GM19467 (cell line): Measurements from ENCODE around the gene ZNF277.
"Not testable (repeated sequence)": the region's sequence is repeated elsewhere in the genome, so short reads cannot be mapped to it uniquely, and the experiment has no call there.

Experiments
- ATAC-seq: cut with Tn5 transposase; IDR thresholded peaks from one replicate; pipeline ENCODE4 v1.9.1; 2021; ENCODE audit warnings: mild to moderate bottlenecking, moderate library complexity; ENCODE audit not compliant: unreplicated experiment

The ZNF277 gene

DNA sequence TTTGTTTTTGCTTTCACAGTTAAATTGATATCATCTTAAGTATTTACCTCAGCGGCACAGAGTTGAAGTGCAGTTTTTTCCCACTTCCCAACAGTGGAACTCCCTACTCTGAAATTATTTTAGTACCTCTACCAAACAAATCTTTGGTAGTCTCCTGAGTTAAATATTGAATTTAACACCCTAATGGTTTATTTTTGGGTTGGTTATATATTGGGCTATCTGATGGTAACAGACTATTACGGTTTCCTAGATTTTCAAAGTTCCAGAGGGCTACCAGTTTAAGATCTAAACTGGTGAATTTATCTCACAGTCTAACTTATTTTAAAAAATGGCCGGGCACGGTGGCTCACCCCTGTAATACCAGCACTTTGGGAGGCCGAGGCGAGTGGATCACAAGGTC lies 1.3 kb downstream of the ZNF277 start:
- no peak for ATAC-seq

GRCh38 chr7:112211348-112211907 lies 4.9 kb downstream of the ZNF277 start:
- ATAC-seq: no peak

- no peak for ATAC-seq
Measured at GRCh38 chr7:112212571-112212970, 6.1 kb downstream of the ZNF277 start.

GRCh38 chr7:112213735-112214134 lies 7.2 kb downstream of the ZNF277 start:
- ATAC-seq: no peak

GRCh38 chr7:112214268-112214667 lies 7.8 kb downstream of the ZNF277 start:
- no peak for ATAC-seq

DNA sequence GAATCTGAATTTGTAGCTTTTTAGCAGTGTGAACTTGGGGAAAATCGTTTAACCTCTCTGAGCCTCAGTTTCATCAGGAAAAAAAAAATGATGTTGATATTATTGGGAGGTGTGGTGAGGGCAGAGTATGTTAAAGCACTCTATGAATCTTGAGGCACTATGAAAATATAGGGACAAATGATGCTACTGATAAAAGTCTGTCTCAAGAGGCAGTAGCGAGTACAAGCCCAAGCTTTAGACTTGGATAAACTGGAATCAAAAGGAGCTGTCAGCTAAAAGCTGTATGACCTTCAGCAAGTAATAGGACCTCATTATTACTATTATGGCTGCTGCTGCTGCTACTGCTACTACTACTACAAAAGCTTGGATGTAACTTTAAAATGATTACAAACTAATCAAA lies 8.4 kb downstream of the ZNF277 start:
- ATAC-seq: no peak

DNA sequence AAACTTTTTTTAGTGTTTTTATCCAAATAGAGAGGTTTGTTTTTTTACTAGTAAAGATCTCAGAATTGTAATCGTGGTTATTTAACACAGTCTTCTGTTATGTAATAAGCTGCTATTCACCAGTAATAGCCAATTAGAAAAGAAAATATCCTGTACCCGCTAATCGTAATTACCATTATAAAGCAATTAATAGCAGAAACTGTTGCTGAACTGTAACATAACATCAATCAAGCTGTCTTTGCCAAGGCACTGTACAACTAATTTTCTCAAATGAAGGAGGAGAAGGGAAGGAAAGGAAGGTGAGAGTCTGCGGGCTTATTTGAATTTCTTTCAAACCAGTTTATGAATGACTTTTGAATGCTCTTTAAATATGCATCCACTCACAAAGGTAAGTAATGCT lies 9.3 kb downstream of the ZNF277 start:
- ATAC-seq: no peak

- no peak for ATAC-seq
Measured at GRCh38 chr7:112220877-112221434, 14.5 kb downstream of the ZNF277 start.

DNA sequence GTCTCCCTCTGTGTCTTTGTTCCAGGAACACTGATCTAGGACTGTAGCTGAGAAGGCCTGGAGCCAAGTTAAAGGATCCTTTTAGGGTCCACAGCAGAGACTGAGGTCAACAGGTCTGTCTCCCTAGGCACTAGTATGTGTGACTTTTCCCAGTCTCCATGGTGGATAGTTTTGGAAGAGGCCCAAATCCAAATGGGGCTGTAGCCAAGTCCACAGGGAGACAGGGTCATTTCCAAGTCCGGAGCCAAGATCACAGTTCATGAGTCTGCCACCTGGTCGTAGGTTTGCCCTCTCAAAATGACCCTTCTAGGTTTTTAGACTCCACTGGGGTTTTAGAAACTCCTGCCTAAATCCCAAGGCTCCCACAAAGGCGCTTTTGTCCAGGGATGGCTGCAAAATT lies 16.8 kb downstream of the ZNF277 start:
- ATAC-seq: no peak

- ATAC-seq: no peak
Measured at GRCh38 chr7:112224186-112224585, 17.7 kb downstream of the ZNF277 start.

DNA sequence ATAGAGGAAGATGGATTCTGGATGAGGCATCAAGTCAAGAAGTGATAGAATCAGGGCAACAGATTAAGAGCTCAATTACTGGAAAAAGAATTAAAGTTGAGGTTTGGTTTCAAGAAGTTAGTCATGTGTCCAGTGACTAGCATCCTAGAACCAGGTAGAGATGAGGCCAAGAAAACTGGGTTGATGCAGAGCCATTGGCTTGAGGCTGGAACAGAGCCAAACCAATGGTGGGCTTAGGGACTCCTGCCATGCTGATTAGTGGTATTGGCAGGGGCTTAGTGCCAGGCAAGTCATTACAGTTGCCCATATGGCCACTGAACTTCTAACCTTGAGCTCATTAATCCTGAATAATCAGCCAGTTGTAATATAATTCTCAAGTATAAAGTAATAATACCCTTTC lies 18.5 kb downstream of the ZNF277 start:
- ATAC-seq: no peak

DNA sequence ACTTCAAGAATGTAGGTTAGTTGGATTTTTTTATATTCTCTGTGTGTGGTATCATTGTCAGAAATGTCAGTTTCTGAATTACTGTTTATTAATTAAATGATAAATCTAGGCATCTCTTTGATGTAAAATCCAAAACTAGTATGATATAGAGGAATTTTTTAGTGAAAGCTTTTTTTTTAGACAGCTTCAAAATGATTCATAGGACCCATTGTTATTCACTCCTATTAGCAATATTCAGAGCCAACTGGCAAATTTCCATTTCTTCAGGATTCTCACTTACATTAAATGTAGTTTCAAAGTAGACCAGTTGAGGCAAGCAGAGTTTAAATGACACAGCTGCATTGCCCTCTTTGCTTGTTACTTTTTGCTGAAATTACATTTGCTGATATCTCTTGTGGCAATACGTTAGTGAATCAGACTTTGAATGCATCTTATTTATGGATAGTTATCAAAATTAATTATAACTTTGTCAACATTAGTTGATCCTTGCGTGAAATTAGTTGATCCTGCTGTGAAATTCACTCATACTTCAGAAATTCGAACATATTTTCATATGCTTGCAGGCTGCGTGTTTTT lies 20.3 kb downstream of the ZNF277 start:
- ATAC-seq: no peak

DNA sequence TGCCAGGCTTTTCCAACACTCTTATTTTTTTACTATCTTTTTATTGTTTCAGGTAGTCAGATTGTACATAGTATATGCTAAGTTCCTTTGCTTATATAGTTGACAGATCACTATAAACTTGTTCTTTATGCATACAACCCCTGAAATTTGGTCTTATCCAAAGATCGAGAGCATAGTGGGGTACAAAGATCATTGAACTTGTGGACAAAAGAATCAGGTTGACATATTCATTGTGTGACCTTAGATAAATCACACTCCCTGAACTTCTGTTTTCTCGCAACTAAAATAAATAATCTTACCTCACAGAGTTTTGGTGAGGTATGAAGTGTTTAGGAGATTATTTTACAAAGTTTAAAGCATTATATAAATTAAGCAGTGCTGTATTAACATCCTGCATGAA lies 22.1 kb downstream of the ZNF277 start:
- ATAC-seq: no peak

DNA sequence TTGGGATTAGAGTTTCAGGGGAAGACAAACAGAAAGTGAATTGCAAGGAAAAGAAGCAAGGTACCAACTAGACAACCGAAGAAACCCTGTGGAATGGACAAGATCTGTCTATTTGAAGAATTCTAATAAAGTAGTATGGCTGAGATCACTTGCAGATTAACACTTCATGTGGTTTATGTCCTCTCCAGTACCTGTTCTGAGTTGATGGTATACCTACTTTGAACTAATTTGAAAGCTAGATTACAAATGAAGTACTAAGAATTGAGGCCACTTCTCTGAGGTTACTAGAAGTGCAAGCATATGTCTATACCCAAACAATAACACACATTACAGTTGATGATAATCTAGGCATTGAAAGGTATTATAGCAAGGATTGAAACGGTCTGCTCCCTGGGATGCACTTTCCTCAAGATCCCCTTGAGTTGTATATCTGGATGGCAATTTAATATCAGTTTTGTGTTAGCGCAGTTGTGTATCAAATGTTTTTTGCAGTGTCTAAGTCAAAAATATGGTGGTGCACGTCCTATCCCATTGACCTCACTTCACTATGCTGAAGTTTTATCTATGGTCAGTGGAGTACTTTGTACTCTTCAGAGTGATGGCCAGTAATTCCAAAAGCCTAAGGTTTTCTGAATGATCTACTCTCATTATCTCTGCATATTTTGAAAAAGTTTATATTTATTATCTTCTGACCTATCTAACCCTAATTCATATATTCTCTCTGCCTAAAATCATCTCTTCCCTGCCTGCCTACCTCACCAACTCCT lies 25.9 kb downstream of the ZNF277 start:
- ATAC-seq: no peak

- ATAC-seq: no peak
Measured at GRCh38 chr7:112233048-112233697, 26.7 kb downstream of the ZNF277 start.

DNA sequence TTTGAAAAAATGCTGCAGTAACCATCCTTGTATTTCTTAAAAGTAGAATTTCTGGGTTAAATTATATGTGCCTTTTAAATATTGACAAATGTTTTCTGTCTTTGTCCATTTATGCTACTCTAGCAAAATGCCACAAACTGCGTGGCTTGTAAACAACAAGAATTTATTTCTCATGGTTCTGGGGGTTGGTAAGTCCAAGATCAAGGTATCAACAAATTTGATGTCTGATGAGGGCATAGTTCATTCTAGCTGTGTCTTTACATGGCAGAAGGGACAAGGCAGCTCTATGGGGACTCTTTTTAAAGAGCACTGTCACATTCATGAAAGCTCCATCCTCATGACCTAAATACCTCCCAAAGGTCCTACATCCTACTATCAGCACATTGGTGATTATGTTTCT lies 27.7 kb downstream of the ZNF277 start:
- ATAC-seq: no peak

GRCh38 chr7:112236597-112236996 lies 30.1 kb downstream of the ZNF277 start:
- no peak for ATAC-seq

GRCh38 chr7:112238330-112238729 lies 31.8 kb downstream of the ZNF277 start:
- no peak for ATAC-seq

DNA sequence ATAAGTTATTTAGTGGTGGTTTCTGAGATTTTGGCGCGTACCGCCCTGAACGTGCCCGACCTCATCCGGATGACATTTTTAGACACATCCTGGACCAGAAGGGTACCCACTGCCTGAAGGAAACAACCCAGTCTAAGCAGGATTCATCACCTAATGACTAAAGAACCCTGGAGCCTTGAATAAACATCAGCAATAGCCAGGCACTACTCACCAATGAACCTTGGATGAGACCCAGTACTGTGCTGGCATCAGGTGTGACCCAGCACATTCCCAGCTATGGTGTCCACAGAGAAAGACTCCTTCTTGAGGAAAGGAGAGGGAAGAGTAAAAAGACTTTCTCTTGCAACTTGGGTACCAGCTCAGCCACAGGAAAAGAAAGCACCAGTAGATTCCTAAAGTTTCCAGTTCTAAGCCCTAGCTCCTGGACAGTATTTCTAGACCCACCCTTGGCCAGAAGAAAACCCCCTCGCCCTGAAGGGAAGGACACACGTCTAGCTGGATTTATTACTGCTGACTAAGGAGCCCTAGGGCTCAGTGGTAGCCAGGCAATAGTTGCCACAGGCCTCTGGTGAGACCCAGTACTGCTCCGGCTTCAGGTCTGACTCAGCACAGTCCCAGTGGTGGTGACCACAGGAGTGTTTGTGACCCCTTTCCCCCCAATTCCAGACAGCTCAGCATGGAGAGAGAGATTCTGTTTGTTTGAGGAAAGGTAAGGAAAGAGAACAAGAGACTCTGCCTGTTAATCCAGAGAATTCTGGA lies 32.5 kb downstream of the ZNF277 start:
- no peak for ATAC-seq

DNA sequence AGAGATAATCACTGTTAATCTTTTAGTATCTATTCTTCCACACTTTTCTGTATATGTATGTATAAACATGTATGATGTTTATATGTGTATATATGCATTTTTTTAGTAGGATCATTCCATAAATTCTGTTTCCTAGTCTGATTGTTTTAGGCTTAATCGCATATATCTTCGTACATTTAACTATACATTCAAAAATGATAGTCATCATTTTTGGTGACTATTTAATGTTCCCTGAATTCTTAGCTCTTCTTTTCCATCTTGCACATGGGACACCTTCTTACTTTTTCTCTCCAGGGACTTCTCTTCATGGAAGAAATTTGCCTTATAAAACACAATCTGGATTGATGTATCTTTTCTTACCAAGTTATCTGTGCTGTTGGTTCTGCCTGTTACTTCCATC lies 42.1 kb downstream of the ZNF277 start:
- ATAC-seq: no peak

GRCh38 chr7:112249967-112250366 lies 43.5 kb downstream of the ZNF277 start:
- ATAC-seq: not testable (repeated sequence)
